SW480 (cell line): ENCODE results near the gene ANKRD36C.
A peak's percentile ranks its signal among the peaks of the same experiment; 100 is the strongest.
"Not testable (repeated sequence)": the region's sequence is repeated elsewhere in the genome, so short reads cannot be mapped to it uniquely, and the experiment has no call there.

Experiments used
- DNase-seq: peaks from one replicate; pipeline ENCODE4 v3.0.0-alpha.2; 2016; ENCODE audit warnings: low spot score

The ANKRD36C gene

DNA sequence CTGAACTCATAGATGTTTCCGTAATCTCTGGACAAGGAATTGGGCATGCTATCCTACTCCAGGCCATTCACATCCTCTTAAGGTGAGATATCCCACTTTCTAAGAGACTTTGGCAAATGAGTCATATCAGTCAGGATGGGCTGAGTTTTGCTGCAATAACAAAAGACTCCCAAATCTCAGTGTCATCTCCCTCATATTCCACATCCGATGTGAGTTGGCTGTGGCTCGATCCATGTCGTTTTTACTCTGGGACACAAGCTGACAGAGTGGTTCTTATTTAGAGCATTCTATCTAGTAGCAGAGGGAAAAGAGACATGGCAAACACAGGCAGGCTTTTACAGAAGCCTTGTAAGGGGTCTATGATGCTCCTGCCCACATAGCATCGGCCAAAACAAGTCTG lies 14.6 kb upstream of the ANKRD36C start:
- DNase-seq, result not testable (repeated sequence)

DNA sequence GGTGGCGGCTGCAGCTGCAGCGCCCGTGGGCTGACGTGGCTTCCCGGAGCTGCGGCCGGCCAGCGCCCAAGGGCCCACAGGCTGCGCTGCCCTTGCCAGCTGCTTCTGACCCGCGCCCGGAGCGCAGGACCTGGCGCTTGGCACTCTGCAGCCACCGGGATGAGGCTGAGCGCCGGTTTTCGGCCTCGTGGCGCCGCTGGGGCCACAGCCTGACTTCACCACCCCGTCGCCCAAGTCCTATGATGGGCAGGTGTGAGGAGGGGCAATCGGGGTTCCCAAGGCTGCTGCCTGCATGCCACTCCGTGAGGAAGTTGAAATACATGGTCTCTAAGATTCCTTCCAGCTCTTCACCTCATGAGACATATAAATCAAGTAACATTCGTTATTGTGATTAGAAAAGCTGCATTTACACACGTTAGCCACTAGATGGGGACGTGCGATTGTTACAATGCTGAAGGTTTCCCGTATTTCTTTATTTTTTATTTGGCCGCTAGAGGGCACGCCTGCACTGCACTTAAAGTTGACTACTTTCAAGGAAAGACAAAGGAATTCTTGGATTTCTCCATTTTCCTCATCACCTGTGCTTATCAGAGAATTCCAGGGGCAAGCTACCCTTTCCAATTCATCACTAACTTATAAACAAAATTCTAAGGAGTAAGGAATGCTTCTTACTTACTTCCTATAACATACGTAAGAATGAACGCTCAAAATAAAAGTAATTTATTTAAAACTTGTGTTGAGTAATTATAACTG lies 1.1 kb upstream of the ANKRD36C start:
- DNase-seq, result peak; percentile 76

DNA sequence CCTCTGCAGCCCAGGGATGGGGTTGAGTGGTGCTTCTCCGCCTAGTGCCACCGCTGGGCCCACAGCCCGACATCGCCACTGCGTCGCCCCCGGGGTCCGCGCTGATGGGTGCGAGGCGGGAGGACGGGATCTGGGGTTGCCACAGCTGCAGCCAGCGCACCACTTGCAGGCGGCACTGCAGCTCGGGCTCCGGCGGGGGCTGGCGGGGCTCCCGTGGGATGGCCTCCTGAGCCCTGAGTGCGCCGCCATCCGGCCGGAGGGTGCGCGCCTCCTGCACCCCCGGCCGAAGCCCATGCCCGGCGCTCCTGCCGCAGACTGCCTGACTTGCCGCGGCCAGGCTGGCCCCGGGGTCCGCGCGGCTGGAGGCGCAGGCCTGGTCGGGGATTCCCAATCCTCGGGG lies 478 bp upstream of the ANKRD36C start:
- not testable (repeated sequence) for DNase-seq

DNA sequence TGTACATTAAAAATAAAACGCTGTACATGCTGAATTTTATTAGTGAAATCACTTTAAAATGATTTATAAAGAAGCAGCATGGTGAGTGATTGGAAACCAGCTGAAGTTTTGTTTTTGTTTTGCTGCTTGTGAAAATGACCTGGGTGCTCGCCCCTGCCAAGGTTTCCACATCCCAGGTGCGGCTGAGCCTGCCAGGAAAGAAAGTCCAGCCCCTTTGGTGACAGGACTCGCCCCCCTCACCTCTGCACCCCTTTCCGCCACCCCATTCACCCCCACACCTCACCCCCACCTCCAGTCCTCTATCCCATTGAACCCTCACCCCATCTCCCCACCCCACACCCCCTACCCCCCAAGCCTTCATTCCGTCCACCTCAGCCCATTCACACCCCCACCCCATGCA lies 740 bp downstream of the ANKRD36C start:
- DNase-seq, result not testable (repeated sequence)

DNA sequence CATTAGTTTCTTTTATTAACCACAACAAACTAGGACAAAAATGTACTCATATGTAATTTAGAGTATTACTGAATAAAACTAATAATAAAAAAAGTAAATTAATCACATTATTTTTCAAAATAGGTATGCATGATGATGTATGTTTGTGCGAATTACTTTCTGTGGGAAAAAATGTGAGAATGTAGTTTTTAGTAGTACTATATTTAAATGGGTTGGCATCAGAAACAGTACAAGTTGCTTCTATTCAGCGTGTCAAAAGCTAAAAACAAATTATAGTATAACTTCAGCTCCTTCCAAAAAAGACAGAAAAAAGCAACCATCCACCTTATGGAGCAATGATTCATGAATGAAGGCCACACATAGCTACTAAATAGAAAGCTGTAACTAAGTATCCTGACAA lies 40.0 kb downstream of the ANKRD36C start:
- DNase-seq, result not testable (repeated sequence)

DNA sequence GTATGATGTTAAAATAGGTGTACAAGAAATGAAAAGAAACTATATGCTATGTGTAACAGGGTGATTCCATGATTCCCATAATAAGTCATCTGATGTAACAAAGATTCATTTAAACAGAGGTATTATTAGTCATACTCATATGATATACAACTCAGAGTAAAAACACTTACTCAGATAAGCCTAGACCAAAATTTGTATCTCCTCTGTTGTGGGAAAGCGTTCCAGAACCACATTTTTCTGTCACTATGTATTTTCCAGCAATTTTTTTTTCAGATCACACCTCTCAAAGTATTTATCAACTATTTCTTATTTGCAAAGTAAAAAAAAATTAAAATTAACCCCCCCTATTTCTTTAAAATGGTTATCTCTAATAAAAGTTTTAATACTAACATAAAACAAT lies 43.6 kb downstream of the ANKRD36C start:
- not testable (repeated sequence) for DNase-seq

DNA sequence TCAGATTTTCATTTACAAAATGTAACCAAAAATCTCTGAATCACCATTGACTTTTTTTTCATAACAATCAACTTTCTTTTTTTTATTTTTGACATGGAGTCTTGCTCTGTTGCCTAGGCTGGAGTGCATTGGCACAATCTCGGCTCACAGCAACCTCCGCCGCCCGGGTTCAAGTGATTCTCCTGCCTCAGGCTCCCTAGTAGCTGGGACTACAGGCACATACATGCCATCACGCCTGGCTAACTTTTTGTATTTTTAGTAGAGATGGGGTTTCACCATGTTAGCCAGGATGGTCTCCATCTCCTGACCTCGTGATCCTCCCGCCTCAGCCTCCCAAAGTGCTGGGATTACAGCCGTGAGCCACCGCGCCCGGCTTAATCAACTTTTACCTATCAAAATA lies 51.7 kb downstream of the ANKRD36C start:
- not testable (repeated sequence) for DNase-seq

DNA sequence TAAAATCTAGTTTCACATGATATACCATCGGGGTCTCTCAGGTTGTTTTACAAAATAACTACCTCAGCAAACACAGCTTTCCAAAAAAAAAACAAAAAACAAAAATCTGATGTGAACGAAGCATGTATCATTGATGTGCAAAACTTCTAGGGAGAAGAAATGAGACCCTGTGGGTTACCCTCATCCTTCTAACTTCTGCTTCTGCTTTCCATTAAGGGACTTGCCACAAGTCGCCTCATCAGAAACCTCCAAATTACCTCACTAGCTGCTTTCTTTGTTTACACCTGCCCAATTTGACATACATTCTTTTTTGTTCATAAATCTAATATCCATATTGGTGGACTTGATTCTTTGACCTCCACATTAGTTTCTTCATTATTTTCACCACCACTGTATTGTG lies 60.9 kb downstream of the ANKRD36C start:
- not testable (repeated sequence) for DNase-seq

DNA sequence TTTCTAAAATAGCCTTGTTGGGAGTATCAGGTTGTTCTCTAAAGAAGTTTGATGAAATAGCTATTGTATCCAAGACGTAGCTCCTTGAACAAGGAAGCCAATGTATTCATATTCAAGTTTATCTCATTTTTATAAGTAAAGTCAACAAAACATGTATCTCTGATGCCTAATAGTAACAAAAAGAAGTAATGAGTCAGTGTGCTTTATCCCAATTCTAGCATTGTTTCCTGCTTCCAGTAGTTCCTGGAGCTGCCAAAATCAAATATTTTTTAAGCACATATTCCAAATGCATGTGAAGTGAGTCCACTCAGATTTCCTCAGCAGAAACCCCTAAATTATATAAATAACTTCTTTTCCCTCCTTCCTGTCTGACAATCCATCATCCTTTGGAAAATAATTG lies 74.6 kb downstream of the ANKRD36C start:
- DNase-seq, result not testable (repeated sequence)

DNA sequence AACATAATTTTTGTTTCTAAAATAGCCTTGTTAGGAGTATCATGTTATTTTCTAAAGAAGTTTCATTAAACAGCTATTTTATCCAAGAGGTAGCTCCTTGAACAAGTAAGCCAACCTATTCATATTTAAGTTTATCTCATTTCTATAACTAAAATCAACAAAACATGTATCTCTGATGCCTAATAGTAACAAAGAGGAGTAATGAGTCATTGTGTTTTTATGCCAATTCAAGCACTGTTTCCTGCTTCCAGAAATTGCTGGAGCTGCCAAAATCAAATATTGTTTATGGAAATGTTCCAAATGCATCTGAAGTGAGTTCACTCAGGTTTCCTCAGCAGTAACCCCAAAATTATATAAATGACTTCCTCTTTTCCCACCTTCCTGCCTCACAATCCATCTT lies 76.5 kb downstream of the ANKRD36C start:
- not testable (repeated sequence) for DNase-seq

DNA sequence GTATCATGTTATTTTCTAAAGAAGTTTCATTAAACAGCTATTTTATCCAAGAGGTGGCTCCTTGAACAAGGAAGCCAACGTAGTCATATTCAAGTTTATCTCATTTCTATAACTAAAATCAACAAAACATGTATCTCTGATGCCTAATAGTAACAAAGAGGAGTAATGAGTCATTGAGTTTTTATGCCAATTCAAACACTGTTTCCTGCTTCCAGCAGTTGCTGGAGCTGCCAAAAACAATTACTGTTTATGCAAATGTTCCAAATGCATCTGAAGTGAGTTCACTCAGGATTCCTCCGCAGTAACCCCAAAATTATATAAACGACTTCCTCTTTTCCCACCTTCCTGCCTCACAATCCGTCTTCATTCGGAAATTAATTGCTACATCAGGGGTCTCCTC lies 80.2 kb downstream of the ANKRD36C start:
- not testable (repeated sequence) for DNase-seq

DNA sequence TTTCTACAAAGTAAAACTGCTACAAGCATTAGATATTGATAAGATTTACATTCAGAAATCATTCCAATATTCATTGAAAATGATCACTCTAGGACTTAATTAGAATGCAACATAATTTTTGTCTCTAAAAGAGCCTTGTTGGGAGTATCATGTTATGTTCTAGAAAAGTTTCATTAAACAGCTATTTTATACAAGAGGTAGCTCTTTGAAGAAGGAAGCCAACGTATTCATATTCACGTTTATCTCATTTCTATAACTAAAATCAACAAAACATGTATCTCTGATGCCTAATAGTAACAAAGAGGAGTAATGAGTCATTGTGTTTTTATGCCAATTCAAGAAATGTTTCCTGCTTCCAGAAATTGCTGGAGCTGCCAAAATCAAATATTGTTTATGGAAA lies 97.2 kb downstream of the ANKRD36C start:
- DNase-seq, result not testable (repeated sequence)

DNA sequence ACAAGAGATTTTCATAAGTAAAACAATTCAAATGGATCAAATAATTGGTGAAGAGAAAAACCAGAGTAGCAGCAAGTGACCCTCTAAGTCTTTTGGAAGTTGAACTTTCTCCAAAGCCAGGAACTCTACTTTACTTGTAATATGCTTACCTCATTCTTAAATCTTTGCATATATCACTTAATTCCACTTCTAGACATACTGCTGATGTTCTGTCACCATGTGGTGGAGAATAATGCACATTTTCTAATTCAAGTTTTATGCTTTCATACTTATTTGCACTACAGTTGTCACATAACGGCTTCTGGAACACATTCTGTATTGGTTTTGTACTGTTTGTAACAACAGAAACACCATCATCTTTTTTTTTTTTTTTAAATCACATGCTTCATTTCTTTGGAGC lies 123.7 kb downstream of the ANKRD36C start:
- not testable (repeated sequence) for DNase-seq

DNA sequence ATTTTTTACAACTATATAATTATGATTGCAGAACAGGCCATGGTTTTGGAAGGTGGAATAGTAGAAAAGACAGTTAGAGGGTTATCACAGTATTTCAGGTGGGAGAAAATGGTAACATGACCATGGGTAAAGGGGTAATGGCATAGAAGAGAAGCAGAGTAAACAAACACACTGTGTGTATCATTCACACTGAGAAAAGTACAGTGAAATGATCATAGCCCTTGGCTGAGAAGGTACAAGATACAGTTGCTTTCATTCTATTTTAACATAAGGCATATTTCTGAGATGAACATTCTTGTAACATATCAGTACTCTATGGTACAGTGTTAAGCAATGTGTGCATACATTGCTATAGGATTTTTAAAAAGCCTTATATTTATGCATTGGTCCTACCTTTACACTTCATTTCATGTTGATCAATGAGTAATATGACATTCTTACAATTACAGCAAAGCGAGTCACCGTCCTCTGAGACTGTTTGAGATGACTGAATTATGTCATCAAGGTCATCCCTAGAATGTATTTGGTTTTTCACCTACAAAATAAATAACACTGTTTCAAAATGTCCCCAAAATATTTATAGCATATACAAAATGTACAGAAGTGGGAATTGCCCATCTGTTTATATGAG lies 124.5 kb downstream of the ANKRD36C start:
- not testable (repeated sequence) for DNase-seq

DNA sequence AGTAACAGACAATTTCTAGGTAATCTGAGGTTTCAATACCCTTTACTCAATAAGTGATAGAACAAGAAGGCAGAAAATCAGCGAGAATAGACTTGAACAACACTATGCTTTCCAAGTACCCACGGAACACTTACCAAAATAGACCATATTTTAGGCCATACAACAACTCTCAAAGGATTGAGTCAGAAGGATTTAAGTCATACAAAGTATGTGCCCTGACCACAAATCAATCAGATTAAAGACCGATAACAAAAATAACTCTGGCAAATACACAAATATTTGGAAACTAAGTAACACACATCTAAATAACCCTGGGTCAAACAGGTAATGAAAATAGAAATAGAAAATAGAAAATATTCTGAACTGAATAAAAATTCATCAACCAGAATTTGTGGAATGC lies 129.5 kb downstream of the ANKRD36C start:
- not testable (repeated sequence) for DNase-seq

DNA sequence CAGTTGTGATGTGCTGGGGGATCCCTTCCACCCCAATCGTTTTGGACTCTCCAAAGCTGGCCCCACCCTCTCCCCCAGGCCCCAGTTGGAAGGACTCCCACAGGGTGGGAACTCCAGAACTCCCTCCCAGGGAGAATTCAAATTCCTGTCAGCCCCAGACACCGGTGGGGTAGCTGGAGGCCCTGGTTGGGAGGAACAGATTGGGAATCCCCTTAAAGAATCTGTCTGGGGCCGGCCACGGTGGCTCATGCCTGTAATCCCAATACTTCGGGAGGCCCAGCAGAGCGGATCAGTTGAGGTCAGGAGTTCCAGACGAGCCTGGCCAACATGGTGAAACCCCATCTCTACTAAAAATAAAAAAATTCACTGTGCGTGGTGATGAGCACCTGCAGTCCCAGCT lies 155.5 kb downstream of the ANKRD36C start:
- DNase-seq, result no peak

DNA sequence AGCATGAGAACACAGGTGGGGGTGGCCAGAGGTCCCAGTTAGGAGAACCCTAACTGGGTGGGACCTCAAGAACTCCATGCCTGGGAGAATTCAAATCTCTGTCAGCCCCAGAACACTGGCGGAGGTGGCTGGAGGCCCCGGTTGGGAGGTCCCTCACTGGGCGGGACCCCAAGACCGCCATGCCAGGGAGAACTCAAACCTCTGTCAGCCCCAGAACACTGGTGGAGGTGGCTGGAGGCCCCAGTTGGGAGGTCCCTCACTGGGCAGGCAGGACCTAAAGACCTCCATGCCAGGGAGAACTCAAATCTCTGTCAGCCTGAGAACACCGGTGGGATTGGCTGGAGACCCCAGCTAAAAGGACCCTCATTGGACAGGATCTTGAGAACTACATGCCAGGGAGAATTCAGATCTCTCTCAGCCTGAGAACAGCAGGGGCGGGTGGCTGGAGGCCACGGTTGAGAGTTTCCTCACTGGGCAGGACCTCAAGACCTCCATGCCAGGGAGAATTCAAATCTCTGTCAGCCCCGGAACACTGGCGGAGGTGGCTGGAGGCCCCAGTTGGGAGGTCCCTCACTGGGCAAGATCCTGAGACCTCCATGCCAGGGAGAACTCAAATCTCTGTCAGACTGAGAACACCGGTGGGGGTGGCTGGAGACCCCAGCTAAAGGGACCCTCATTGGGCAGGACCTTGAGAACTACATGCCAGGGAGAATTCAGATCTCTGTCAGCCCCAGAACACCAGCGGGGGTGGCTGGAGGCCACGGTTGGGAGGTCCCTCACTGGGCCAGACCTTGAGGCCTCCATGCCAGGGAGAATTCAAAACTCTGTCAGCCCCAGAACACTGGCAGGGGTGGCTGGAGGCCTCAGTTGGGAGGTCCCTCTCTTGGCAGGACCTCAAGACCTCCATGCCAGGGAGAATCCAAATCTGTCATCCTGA lies 157.3 kb downstream of the ANKRD36C start:
- not testable (repeated sequence) for DNase-seq

DNA sequence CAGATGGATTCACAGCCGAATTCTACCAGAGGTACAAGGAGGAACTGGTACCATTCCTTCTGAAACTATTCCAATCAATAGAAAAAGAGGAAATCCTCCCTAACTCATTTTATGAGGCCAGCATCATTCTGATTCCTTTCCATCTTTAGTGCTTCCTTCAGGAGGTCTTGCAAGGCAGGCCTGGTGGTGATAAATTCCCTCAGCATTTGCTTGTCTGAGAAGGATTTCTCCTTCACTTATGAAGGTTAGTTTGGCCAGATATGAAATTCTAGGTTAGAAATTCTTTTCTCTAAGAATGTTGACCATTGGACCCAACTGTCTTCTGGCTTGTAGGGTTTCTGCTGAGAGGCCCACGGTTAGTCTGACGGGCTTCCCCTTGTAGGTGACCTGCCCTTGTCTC lies 167.4 kb downstream of the ANKRD36C start:
- not testable (repeated sequence) for DNase-seq

DNA sequence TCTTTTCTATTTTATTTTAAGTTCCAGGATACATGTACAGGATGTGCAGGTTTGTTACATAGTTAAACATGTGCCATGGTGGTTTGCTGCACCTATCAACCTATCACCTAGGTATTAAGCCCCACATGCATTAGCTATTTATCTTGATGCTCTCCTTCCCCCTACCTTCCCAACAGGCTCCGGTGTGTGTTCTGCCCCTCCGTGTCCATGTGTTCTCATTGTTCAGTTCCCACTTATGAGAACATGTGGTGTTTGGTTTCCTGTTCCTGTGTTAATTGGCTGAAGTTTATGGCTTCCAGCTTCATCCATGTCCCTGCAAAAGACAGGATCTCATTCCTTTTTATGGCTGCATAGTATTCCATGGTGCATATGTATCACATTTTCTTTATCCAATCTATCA lies 174.1 kb downstream of the ANKRD36C start:
- DNase-seq, result not testable (repeated sequence)

DNA sequence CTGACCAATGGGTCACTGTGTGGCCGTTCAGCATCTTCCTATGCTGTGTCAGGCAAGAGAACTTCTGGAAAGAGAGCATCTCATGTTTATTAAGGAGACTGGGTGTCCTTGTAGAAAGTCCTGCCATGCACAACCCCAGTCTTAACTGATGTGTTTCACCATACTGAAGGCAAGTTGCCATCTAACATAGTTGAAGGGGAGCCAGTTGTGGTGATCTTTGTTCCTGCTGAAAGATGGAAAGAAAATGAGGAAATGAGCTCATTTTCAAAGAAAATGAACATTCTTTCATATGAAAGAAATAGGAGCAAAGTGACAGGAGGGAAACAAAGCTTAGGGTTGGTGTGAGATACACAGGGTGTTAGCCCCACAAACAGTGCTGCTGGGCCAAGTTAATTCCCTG lies 178.3 kb downstream of the ANKRD36C start:
- not testable (repeated sequence) for DNase-seq

DNA sequence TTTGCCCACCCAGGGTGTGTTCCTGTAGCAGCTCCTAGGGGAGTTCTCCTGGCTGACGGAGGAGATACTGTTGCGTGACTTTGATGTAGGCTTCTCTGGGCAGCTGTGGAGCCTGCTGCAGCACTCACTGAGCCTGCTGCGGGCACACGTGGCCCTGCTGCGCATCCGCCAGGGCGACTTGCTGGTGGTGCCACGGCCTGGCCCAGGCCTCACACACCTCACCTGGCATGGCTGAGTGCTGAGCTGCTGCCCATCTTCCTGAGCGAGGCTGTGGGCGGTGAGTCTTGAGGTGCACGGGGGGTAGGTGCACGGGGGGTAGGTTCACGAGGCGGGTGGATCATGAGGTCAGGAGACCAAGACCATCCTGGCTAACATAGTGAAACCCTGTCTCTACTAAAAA lies 191.7 kb downstream of the ANKRD36C start:
- DNase-seq, result no peak

DNA sequence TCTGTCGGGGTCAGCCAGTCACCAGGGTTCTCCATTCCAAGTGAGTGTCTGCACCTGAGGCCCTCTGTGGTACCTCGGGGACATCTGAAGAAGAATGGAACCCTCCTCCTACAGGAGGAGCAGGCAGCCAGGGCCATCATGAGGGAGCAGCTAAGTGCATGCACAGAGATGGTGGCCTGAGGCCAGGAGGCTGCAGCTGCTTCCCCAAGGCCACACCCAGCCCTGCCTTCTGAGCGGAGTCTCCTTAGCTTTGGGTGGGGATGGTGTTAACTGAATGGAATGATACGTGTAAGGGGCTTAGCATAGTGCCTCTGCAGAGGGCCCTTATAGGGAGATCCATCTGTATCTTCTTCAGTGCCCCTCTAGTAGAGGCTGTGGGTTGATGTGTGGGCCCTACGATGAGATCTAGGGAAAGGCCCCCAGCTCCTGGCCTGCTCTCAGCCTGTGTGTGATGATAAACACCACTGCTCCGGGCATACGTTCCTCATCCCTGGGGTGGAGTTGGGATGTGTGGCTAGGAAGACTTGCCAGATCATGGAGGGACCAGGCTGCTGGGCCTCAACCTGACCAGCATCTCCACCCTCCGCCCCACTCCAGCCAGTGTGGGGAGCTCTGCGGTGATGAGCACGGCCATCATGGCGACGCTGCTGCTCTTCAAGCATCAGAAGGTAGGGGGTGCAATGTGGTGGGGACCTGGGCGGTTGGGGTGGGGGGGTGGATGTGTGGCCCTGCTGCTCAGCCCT lies 192.3 kb downstream of the ANKRD36C start:
- not testable (repeated sequence) for DNase-seq
